ENCODE data around the gene OXCT1.

GRCh38 chr5:41747301-41747700 lies 122.9 kb downstream of the OXCT1 start:
- TF ChIP-seq CTCF (IDR thresholded peaks at IDR 0.05) (no peak), POLR2A (IDR thresholded peaks at IDR 0.05) (no peak)
